Measurements from ENCODE around the gene NDUFA11. TPM values are rescaled to one million over a fixed set of nuclear protein-coding genes. Genes with fewer than 3 reads are reported as not detected.

NDUFA11 gene
- total and polyA plus RNA-seq, 7 donors = 240 to 503 (median 367) TPM

- DNase-seq = no peak
- WGBS, 3 donors = 43 to 100% (median 90%) methylated on average over 1 of the region's 1 CpG
- intact Hi-C loops (cut with DNase I) = no loop called here
- Histone ChIP-seq H3K27ac (no peak overlapping the region), H3K9me3 (no peaks in the 10 kb centered on the region), H3K27me3 (ENCODE audit: insufficient read depth in 3 of 3, low read length in 2 of 3) (no peaks in the 10 kb centered on the region), H3K4me3 (no peak overlapping the region), H3K36me3 (ENCODE audit: insufficient read depth in 1 of 2, low read depth in 1 of 2) (peaks cover 0 to 34% of the 10 kb centered on the region in 2 donors), H3K4me1 (no peaks in the 10 kb centered on the region)
- no peak for TF ChIP-seq CTCF (IDR thresholded peaks at IDR 0.05)
- ATAC-seq = no peak
These were observed 7.8 kb upstream of the NDUFA11 start for GRCh38 chr19:5911366-5911765.

GRCh38 chr19:5910638-5910907 is 7.0 kb upstream of the NDUFA11 start:
- peaks cover 0 to 26% of the 10 kb centered on the region in 2 donors for H3K36me3 ChIP-seq (ENCODE audit: insufficient read depth in 1 of 2, low read depth in 1 of 2)
- H3K27ac ChIP-seq = no peak overlapping the region
- DNase-seq (no peak), ATAC-seq (no peak)
- no peak for TF ChIP-seq CTCF (IDR thresholded peaks at IDR 0.05)
- WGBS, 3 donors = 65 to 78% (median 72%) methylated on average over 1 of the region's 1 CpG
- no peaks in the 10 kb centered on the region for H3K9me3 ChIP-seq
- peaks cover 5% of the 10 kb centered on the region for H3K4me1 ChIP-seq
- no peak overlapping the region for H3K4me3 ChIP-seq
- intact Hi-C loops (cut with DNase I) = no loop called here
- no peaks in the 10 kb centered on the region for H3K27me3 ChIP-seq (ENCODE audit: insufficient read depth in 3 of 3, low read length in 2 of 3)

GRCh38 chr19:5908773-5909442 is 5.3 kb upstream of the NDUFA11 start:
- DNase-seq = no peak
- peaks cover 0 to 17% of the 10 kb centered on the region in 2 donors for H3K36me3 ChIP-seq (ENCODE audit: insufficient read depth in 1 of 2, low read depth in 1 of 2)
- no peaks in the 10 kb centered on the region for H3K9me3 ChIP-seq
- no peak for ATAC-seq
- no peak overlapping the region for H3K4me3 ChIP-seq
- intact Hi-C loops (cut with DNase I) = loop anchor here in 1 of 2 donors (5.0 kb wide), 1 partner anchor 38 kb away; no protein-coding TSS in a partner anchor
- 70 to 76% (median 73%) methylated on average over 12 to 14 of the region's 14 CpGs for WGBS, 3 donors
- TF ChIP-seq CTCF (IDR thresholded peaks at IDR 0.05) = no peak
- H3K4me1 ChIP-seq = peaks cover 11% of the 10 kb centered on the region
- H3K27me3 ChIP-seq (ENCODE audit: insufficient read depth in 3 of 3, low read length in 2 of 3) = no peaks in the 10 kb centered on the region
- no peak overlapping the region for H3K27ac ChIP-seq

- intact Hi-C loops (cut with DNase I) = loop anchor here in 1 of 2 donors (5.0 kb wide), 1 partner anchor 40 kb away; no protein-coding TSS in a partner anchor
- no peak overlapping the region for H3K27ac ChIP-seq
- no peaks in the 10 kb centered on the region for H3K27me3 ChIP-seq (ENCODE audit: insufficient read depth in 3 of 3, low read length in 2 of 3)
- DNase-seq = no peak
- TF ChIP-seq CTCF (IDR thresholded peaks at IDR 0.05) = no peak
- H3K36me3 ChIP-seq (ENCODE audit: insufficient read depth in 1 of 2, low read depth in 1 of 2) = peaks cover 0 to 17% of the 10 kb centered on the region in 2 donors
- H3K4me1 ChIP-seq = peaks cover 16% of the 10 kb centered on the region
- WGBS, 3 donors = 60 to 76% (median 65%) methylated on average over 5 of the region's 5 CpGs
- no peak overlapping the region for H3K4me3 ChIP-seq
- no peak for ATAC-seq
- H3K9me3 ChIP-seq = no peaks in the 10 kb centered on the region
These were observed 3.7 kb upstream of the NDUFA11 start for GRCh38 chr19:5907241-5907640.

Measured in psoas muscle (tissue), 8 donors.